ENCODE results near the gene CALCOCO1. TPM values are rescaled to one million over a fixed set of nuclear protein-coding genes. Genes with fewer than 3 reads are reported as not detected.

The CALCOCO1 gene
- total and polyA plus RNA-seq, 8 donors: 60.3 to 441 (median 148) TPM

- intact Hi-C loops (cut with DNase I; ENCODE audit: low total_unique reads): loop anchor here (5.0 kb wide), 1 partner anchor 42 kb away; no protein-coding TSS in a partner anchor
- Histone ChIP-seq H3K27ac (no peak overlapping the region), H3K4me3 (no peak overlapping the region), H3K36me3 (no peaks in the 10 kb centered on the region), H3K27me3 (peaks cover 4 to 98% (median 67%) of the 10 kb centered on the region in 3 donors), H3K4me1 (peaks cover 8 to 23% (median 18%) of the 10 kb centered on the region in 4 donors), H3K9me3 (no peaks in the 10 kb centered on the region)
- WGBS, 5 donors: 41 to 61% (median 53%) methylated on average over 6 of the region's 6 CpGs
- peak in 1 of 2 donors; percentile 10 for DNase-seq
- TF ChIP-seq POLR2A (IDR thresholded peaks at IDR 0.05) (no peak), CTCF (IDR thresholded peaks at IDR 0.05) (no peak), EP300 (IDR thresholded peaks at IDR 0.05) (no peak)
These were observed 26.7 kb downstream of the CALCOCO1 start for GRCh38 chr12:53700567-53700966.

GRCh38 chr12:53699678-53700025, 27.6 kb downstream of the CALCOCO1 start:
- DNase-seq: peak in 1 of 2 donors; percentile 8
- no peak for TF ChIP-seq POLR2AphosphoS5 (IDR thresholded peaks at IDR 0.05)
- TF ChIP-seq POLR2A (IDR thresholded peaks at IDR 0.05): no peak
- no peak for TF ChIP-seq CTCF (IDR thresholded peaks at IDR 0.05)
- TF ChIP-seq EP300 (IDR thresholded peaks at IDR 0.05): no peak
- Histone ChIP-seq H3K27ac (no peak overlapping the region), H3K4me3 (no peak overlapping the region), H3K27me3 (peaks cover 6 to 99% (median 72%) of the 10 kb centered on the region in 3 donors), H3K9me3 (no peaks in the 10 kb centered on the region), H3K4me1 (peaks cover 17 to 32% (median 27%) of the 10 kb centered on the region in 4 donors), H3K36me3 (no peaks in the 10 kb centered on the region)
- intact Hi-C loops (cut with DNase I; ENCODE audit: low total_unique reads): loop anchor here (5.0 kb wide), 1 partner anchor 43 kb away; no protein-coding TSS in a partner anchor
- WGBS, 5 donors: 55 to 74% (median 58%) methylated on average over 5 of the region's 5 CpGs

GRCh38 chr12:53698948-53699677, 28.1 kb downstream of the CALCOCO1 start:
- Histone ChIP-seq H3K9me3 (no peaks in the 10 kb centered on the region), H3K36me3 (no peaks in the 10 kb centered on the region), H3K27ac (no peak overlapping the region), H3K27me3 (peaks cover 6 to 99% (median 72%) of the 10 kb centered on the region in 3 donors), H3K4me3 (no peak overlapping the region), H3K4me1 (peaks cover 18 to 32% (median 28%) of the 10 kb centered on the region in 4 donors)
- no peak for DNase-seq
- intact Hi-C loops (cut with DNase I; ENCODE audit: low total_unique reads): no loop called here
- WGBS, 5 donors: 45 to 57% (median 50%) methylated on average over 3 of the region's 3 CpGs
- TF ChIP-seq POLR2A (IDR thresholded peaks at IDR 0.05): no peak
- no peak for TF ChIP-seq EP300 (IDR thresholded peaks at IDR 0.05)
- TF ChIP-seq POLR2AphosphoS5 (IDR thresholded peaks at IDR 0.05): no peak
- TF ChIP-seq CTCF (IDR thresholded peaks at IDR 0.05): no peak

GRCh38 chr12:53696655-53697331, 30.5 kb downstream of the CALCOCO1 start:
- peaks cover 6 to 99% (median 67%) of the 10 kb centered on the region in 3 donors for H3K27me3 ChIP-seq
- no peaks in the 10 kb centered on the region for H3K36me3 ChIP-seq
- TF ChIP-seq POLR2AphosphoS5 (IDR thresholded peaks at IDR 0.05): no peak
- no peak for TF ChIP-seq EP300 (IDR thresholded peaks at IDR 0.05)
- no peak for TF ChIP-seq CTCF (IDR thresholded peaks at IDR 0.05)
- TF ChIP-seq POLR2A (IDR thresholded peaks at IDR 0.05): no peak
- DNase-seq: peak in 1 of 2 donors; percentile 36
- peak overlapping the region; percentile 18 to 38 (median 22) for H3K4me3 ChIP-seq
- WGBS, 5 donors: 15 to 27% (median 21%) methylated on average over 24 of the region's 24 CpGs
- no peak overlapping the region for H3K27ac ChIP-seq
- H3K4me1 ChIP-seq: peaks cover 18 to 29% (median 28%) of the 10 kb centered on the region in 4 donors
- no peaks in the 10 kb centered on the region for H3K9me3 ChIP-seq
- intact Hi-C loops (cut with DNase I; ENCODE audit: low total_unique reads): no loop called here
